ENCODE data around the gene MTMR2.

The MTMR2 gene

DNA sequence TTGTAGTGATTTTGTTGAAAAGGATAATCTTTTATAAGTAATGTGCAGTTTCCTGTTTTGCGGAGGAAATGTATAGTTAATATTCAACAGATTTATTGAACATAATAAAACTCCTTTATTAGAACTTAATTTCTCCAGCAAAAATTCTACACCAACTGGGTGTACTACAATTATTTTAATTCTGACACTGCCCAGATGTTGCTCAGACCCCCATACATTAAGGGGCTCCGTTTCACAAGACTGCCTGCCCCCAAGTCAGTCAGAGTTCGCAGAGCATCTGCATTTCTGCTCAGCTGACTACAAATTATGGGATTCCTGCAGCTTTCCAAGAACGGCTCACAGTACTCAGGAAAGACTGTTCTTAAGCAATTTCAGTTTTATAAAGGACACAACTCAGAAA, 127.4 kb downstream of the MTMR2 start:
- no peak for DNase-seq (ENCODE audit: insufficient read length, low spot score)
- FAIRE-seq = no peak
- no peak for TF ChIP-seq POLR2A (IDR thresholded peaks at IDR 0.05; ENCODE audit: low read depth, low read length)

DNA sequence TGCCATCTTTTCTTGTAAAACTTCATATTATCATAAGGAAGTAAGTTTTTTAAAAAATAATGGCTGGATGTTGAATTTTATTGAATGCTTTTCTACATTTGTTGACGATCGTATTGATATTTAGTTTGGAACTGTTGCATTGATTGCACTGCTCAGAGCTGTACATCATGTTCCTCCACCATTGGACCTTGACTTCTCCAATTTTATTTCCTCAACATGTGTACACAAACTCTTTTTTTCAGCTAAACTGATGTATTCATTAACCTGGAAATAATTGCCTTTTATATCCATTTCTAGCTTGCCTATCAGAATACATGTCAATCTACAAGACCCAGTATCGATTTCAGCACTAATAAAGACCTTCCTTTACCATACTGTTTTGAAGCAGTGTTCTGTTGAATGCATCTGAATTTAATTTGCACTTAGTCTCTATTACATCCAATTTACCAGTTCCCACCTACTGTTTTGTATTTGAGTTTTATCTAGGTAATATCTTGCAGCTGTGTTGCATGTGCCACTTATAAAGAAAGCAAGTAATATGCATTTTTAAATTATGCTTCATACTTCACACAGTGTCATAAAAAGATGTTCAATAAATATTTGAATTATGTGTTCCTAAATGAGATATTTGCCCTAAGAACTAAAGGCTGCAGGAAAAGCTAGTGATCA, 128.1 kb downstream of the MTMR2 start:
- FAIRE-seq (no peak), DNase-seq (ENCODE audit: insufficient read length, low spot score) (no peak)
- TF ChIP-seq POLR2A (IDR thresholded peaks at IDR 0.05; ENCODE audit: low read depth, low read length) = no peak

DNA sequence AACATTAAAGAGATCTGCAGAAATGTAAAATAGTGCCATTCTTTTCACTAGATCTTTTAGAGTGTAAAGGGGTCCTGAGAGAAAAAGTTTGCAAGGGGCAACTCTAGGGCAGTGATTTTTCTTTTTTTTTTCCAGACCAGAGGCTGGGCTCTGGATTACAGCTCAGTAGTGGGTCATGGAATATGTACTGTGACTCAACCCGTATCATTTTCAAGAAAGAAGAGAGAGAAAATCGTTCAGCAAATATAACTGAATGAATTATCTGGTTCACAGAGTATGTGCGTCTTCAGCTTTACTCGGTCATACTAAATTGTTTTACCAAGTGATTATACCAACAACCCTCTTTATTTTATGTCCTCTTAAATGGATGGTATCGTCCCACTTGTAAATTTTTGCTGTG, 129.8 kb downstream of the MTMR2 start:
- FAIRE-seq (no peak), DNase-seq (ENCODE audit: insufficient read length, low spot score) (no peak)
- TF ChIP-seq POLR2A (IDR thresholded peaks at IDR 0.05; ENCODE audit: low read depth, low read length) = no peak

DNA sequence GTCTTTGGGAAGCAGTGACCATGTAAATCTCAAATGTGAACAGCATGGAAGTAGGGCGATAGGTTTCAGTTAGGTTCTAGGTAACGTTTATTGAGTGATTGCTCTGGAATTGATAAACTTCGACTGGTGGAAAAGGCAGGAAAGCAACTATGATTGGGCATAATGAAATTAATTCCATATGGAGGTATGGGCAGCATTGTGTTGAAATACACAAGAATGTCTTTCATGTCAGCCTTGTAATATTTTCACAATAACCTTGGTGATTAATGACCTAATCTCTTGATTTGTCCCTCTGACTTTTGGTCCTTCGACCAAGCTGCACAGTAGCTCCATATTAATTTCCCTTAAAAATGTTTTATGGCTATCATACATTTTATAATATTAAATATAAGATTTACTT, 130.8 kb downstream of the MTMR2 start:
- DNase-seq (ENCODE audit: insufficient read length, low spot score) (no peak), FAIRE-seq (no peak)
- no peak for TF ChIP-seq POLR2A (IDR thresholded peaks at IDR 0.05; ENCODE audit: low read depth, low read length)

DNA sequence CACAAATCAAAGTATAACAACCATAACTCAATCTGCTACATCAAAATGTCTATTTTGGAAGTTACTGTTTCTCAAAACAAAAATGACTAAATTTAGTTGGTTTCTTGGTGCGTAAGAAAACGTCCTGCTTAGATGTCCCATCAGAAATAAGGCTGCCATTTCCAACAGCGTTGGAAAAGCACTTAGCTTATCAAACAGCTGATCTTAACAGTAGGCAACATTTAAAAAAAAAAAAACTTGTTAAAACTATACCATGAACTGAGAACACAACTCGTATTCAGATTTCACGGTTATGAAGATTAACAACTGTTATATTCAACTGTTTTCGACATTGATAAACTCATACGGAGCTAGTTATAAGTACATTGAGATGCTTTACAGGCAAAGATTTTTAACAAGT, 131.2 kb downstream of the MTMR2 start:
- DNase-seq (ENCODE audit: insufficient read length, low spot score) (no peak), FAIRE-seq (peak; percentile 6)
- TF ChIP-seq POLR2A (IDR thresholded peaks at IDR 0.05; ENCODE audit: low read depth, low read length) = no peak

DNA sequence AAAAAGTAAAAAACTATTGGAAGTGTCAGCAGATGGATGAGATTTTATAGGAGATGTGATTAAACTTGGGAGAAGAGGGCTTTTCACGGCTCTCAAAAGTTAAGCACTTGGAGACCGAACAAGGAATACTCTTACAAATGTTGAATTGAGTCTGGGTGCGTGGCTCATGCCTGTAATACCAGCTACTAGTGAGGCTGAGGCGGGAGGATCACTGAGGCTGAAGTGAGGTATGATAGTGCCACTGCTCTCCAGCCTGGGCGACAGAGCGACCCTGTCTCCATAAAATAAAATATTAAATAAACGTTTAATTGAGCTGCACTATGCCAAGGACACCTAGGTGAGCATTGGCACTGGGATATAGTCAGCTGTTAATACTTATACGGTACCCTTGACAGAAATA, 131.7 kb downstream of the MTMR2 start:
- no peak for TF ChIP-seq POLR2A (IDR thresholded peaks at IDR 0.05; ENCODE audit: low read depth, low read length)
- FAIRE-seq = no peak
- no peak for DNase-seq (ENCODE audit: insufficient read length, low spot score)

DNA sequence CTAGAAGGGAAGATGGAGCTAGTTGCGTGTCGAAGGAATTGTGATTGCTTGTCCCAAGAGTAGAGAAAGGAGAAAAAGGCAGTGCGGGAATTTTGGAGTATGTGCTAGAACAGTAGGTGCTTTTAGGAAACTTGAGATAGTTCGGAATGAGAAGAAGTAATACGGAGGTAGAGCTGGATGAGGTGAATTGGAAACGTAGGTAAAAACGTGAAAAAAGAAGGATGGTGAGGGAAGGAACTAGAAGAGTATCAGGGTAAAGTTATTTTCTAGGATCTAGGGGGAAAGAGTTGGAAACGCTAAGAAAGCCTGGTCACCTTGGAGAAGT, 132.2 kb downstream of the MTMR2 start:
- TF ChIP-seq POLR2A (IDR thresholded peaks at IDR 0.05; ENCODE audit: low read depth, low read length) = no peak
- DNase-seq (ENCODE audit: insufficient read length, low spot score) (no peak), FAIRE-seq (no peak)

DNA sequence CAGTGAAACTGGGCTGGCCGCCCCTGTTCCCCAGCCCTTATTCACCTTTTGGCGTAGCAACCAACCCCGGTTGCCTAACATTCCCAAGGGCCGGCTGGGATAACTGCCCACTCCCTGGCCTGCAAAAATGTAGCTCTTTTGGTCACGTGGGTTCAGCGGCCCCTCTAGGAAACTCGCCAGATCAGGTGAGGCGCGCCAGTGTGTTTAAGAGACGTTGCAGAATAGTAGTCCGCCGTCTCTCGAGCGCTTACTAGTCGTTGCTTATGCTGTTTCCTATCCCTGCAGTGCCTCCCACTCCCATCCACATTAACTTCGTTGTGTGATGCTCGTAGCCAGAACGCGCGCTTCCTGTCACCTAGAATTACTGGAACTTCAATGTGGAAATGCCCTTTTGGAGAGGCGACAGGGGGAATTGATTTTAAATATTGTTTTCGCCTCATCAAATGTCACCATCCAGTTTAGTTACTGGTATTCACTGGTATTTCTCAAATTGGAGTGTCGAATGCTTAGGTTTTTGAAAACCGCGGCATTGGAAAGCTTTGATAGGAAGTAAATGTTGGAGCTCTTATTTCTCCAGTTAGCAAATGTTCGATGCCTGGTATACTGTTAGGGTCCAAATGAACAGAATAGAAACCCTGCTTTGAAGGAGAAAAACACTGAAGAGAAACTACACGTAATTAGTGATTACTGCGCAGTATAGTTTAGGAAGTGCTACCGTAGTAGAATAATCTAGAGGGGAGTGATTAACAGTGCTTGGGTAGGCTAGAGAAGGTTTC, 132.8 kb downstream of the MTMR2 start:
- TF ChIP-seq POLR2A (IDR thresholded peaks at IDR 0.05; ENCODE audit: low read depth, low read length) = no peak
- FAIRE-seq = no peak
- DNase-seq (ENCODE audit: insufficient read length, low spot score) = peak; percentile 3

DNA sequence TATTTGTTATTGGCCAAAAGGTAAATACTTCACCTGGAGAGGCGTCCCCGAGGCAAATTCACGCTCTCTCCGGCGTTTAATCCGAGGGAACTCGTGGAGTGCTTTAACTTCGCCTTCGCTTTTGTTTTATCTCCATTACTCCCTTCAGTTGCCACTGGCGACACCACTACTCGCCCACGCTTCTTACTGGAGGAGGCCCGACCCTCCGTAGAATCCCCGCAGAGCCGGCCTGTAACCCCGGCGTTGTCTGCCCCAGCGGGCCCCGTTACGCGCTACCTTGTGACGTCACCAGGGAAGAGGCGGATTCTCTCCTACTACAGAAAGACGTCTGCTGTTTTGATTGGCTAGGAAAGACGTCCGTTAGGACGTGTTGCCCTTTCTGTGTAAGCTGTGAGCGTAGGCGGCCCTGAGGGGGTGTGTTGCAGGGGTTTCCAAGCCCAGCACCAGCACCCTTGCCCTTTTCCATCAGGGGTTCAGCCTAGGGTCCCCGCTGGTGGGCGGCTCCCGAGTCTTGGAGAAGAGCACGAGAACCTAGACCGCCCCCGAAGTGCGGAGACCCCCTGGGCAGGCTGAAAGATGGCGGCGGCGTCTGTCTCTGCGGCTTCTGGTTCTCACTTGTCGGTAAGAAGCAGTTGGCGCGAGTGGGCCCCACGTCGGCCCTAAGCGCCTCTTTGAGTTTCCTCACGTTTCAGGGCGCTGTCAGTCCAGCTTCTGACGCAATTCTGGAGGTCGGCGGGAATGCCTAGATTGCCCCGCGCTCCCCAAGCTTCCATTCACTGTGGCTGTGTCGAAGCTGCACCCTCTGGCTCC, 133.6 kb downstream of the MTMR2 start, which contains the start of gene CEP57:
CEP57 (plus strand) TSS at position 376 of the 810 bp plus-strand sequence; CDS start at position 577, 201 bp downstream.
- FAIRE-seq = peak; percentile 52
- peak; percentile 49 for DNase-seq (ENCODE audit: insufficient read length, low spot score)
- peak; percentile 24; the same call in 1 of the 2 replicates for TF ChIP-seq POLR2A (IDR thresholded peaks at IDR 0.05; ENCODE audit: low read depth, low read length)

DNA sequence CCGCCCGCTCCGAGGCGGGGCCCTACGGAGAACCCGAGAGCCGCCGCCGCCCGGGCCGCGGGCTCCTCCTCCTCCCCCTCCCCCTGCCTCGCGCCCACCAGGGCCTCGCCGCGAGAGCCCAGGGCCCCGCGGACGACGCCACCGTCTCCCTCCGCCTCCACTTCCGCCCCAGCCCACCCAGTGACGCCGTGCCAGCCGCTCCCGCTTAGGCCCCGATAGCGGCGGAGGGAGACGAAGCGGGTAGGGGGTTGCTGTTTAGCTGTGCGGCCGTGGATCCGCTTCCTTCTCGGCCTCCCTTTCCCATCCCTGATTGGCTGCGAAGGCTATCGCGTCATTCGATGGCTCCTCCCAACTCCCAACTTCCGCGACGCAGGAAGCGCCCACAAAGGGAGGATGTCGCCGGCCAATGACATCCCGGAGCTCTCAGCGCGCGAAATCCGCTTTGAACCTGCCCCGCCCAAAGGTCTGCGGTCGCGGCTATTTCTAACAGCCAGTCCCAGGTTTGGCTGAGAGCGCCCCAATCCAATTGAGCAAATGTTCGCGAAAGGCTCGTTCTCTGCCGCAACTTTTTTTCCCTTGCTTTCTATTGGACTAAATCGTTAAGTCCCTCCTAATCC, 134.3 kb downstream of the MTMR2 start, which contains the start of gene FAM76B:
FAM76B (minus strand) TSS at position 277 of the 617 bp plus-strand sequence. CDS start 304 bp downstream, outside the sequence.
- FAIRE-seq = peak; percentile 92
- DNase-seq (ENCODE audit: insufficient read length, low spot score) = peak; percentile 65
- TF ChIP-seq POLR2A (IDR thresholded peaks at IDR 0.05; ENCODE audit: low read depth, low read length) = peak; percentile 64

DNA sequence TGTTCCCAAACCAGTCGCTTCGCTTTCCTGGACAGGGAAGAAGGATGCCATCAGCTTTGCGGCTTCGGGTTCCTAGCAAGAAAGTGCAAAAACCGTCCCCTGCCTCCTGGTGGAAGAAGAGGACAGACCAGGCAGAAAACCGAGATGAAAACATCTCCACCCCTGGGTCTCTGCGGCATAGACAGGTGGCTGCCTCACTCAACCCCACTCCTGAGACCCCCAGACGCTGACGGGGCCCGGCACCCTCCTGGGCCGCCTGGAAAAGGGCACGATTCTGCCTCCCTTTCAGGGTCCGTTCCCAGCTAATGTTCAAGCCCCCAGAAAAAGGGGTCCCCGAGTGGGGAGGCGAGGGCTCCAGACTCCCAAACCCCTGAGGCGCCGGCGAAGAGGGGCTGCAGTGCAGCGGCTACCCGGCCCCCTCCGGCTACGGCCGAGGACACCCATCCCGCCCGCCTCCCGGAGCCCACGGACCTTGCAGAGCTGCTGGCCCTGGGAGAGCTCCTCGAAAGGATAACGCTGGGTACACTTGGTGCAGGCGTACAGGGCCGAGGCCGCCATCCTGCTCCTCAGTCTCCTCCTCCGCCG, 134.9 kb downstream of the MTMR2 start:
- no peak for FAIRE-seq
- DNase-seq (ENCODE audit: insufficient read length, low spot score) = peak; percentile 3
- TF ChIP-seq POLR2A (IDR thresholded peaks at IDR 0.05; ENCODE audit: low read depth, low read length) = no peak

All from H54 (cell line).